ENCODE results near the gene DNAJC13. TPM values are rescaled to one million over a fixed set of nuclear protein-coding genes. Genes with fewer than 3 reads are reported as not detected.

Gene DNAJC13
- total and polyA plus RNA-seq, 2 donors, result 9.9 to 21.0 TPM

GRCh38 chr3:132486099-132486498, 68.8 kb downstream of the DNAJC13 start:
- DNase-seq (ENCODE audit: low read depth in 6 of 9, low spot score in 9 of 9), result no peak
- Histone ChIP-seq H3K4me1 (ENCODE audit: control insufficient read depth in 2 of 2, insufficient read depth in 2 of 2, low read length in 2 of 2) (no peaks in the 10 kb centered on the region), H3K4me3 (ENCODE audit: low read length in 2 of 2) (no peak overlapping the region), H3K9me3 (ENCODE audit: control insufficient read depth in 2 of 2, insufficient read depth in 1 of 2, low read length in 1 of 2) (no peaks in the 10 kb centered on the region), H3K36me3 (ENCODE audit: control insufficient read depth in 2 of 2, insufficient read depth in 2 of 2, low read length in 1 of 2) (peaks cover 0 to 35% of the 10 kb centered on the region in 2 donors), H3K27ac (ENCODE audit: low read depth in 1 of 2, low read length in 1 of 2) (no peak overlapping the region), H3K27me3 (ENCODE audit: control insufficient read depth in 2 of 2, insufficient read depth in 1 of 2, low read length in 1 of 2) (no peaks in the 10 kb centered on the region)
- WGBS, result 96% methylated on average over 3 of the region's 3 CpGs

GRCh38 chr3:132488151-132488550, 70.8 kb downstream of the DNAJC13 start:
- H3K9me3 ChIP-seq (ENCODE audit: control insufficient read depth in 2 of 2, insufficient read depth in 1 of 2, low read length in 1 of 2), result no peaks in the 10 kb centered on the region
- peaks cover 0 to 28% of the 10 kb centered on the region in 2 donors for H3K36me3 ChIP-seq (ENCODE audit: control insufficient read depth in 2 of 2, insufficient read depth in 2 of 2, low read length in 1 of 2)
- WGBS, result 85% methylated on average over 2 of the region's 2 CpGs
- H3K4me1 ChIP-seq (ENCODE audit: control insufficient read depth in 2 of 2, insufficient read depth in 2 of 2, low read length in 2 of 2), result no peaks in the 10 kb centered on the region
- H3K27ac ChIP-seq (ENCODE audit: low read depth in 1 of 2, low read length in 1 of 2), result no peak overlapping the region
- H3K27me3 ChIP-seq (ENCODE audit: control insufficient read depth in 2 of 2, insufficient read depth in 1 of 2, low read length in 1 of 2), result no peaks in the 10 kb centered on the region
- DNase-seq (ENCODE audit: low read depth in 6 of 9, low spot score in 9 of 9), result no peak
- no peak overlapping the region for H3K4me3 ChIP-seq (ENCODE audit: low read length in 2 of 2)

- no peak overlapping the region for H3K4me3 ChIP-seq (ENCODE audit: low read length in 2 of 2)
- H3K4me1 ChIP-seq (ENCODE audit: control insufficient read depth in 2 of 2, insufficient read depth in 2 of 2, low read length in 2 of 2), result no peaks in the 10 kb centered on the region
- H3K9me3 ChIP-seq (ENCODE audit: control insufficient read depth in 2 of 2, insufficient read depth in 1 of 2, low read length in 1 of 2), result no peaks in the 10 kb centered on the region
- peaks cover 15 to 54% of the 10 kb centered on the region in 2 donors for H3K36me3 ChIP-seq (ENCODE audit: control insufficient read depth in 2 of 2, insufficient read depth in 2 of 2, low read length in 1 of 2)
- no peak for DNase-seq (ENCODE audit: low read depth in 6 of 9, low spot score in 9 of 9)
- no peak overlapping the region for H3K27ac ChIP-seq (ENCODE audit: low read depth in 1 of 2, low read length in 1 of 2)
- WGBS, result 99% methylated on average over 3 of the region's 3 CpGs
- no peaks in the 10 kb centered on the region for H3K27me3 ChIP-seq (ENCODE audit: control insufficient read depth in 2 of 2, insufficient read depth in 1 of 2, low read length in 1 of 2)
Measured at GRCh38 chr3:132499071-132499470, 81.8 kb downstream of the DNAJC13 start.

GRCh38 chr3:132503559-132503958, 86.3 kb downstream of the DNAJC13 start:
- Histone ChIP-seq H3K27me3 (ENCODE audit: control insufficient read depth in 2 of 2, insufficient read depth in 1 of 2, low read length in 1 of 2) (no peaks in the 10 kb centered on the region), H3K4me3 (ENCODE audit: low read length in 2 of 2) (no peak overlapping the region), H3K9me3 (ENCODE audit: control insufficient read depth in 2 of 2, insufficient read depth in 1 of 2, low read length in 1 of 2) (no peaks in the 10 kb centered on the region), H3K36me3 (ENCODE audit: control insufficient read depth in 2 of 2, insufficient read depth in 2 of 2, low read length in 1 of 2) (peaks cover 27 to 69% of the 10 kb centered on the region in 2 donors), H3K4me1 (ENCODE audit: control insufficient read depth in 2 of 2, insufficient read depth in 2 of 2, low read length in 2 of 2) (no peaks in the 10 kb centered on the region), H3K27ac (ENCODE audit: low read depth in 1 of 2, low read length in 1 of 2) (no peak overlapping the region)
- no peak for DNase-seq (ENCODE audit: low read depth in 6 of 9, low spot score in 9 of 9)
- 98% methylated on average over 1 of the region's 1 CpG for WGBS

GRCh38 chr3:132504375-132504933, 87.2 kb downstream of the DNAJC13 start:
- Histone ChIP-seq H3K4me3 (ENCODE audit: low read length in 2 of 2) (no peak overlapping the region), H3K4me1 (ENCODE audit: control insufficient read depth in 2 of 2, insufficient read depth in 2 of 2, low read length in 2 of 2) (no peaks in the 10 kb centered on the region), H3K27ac (ENCODE audit: low read depth in 1 of 2, low read length in 1 of 2) (no peak overlapping the region), H3K27me3 (ENCODE audit: control insufficient read depth in 2 of 2, insufficient read depth in 1 of 2, low read length in 1 of 2) (no peaks in the 10 kb centered on the region), H3K36me3 (ENCODE audit: control insufficient read depth in 2 of 2, insufficient read depth in 2 of 2, low read length in 1 of 2) (peaks cover 30 to 65% of the 10 kb centered on the region in 2 donors), H3K9me3 (ENCODE audit: control insufficient read depth in 2 of 2, insufficient read depth in 1 of 2, low read length in 1 of 2) (no peaks in the 10 kb centered on the region)
- no peak for DNase-seq (ENCODE audit: low read depth in 6 of 9, low spot score in 9 of 9)

GRCh38 chr3:132507657-132508056, 90.4 kb downstream of the DNAJC13 start:
- Histone ChIP-seq H3K9me3 (ENCODE audit: control insufficient read depth in 2 of 2, insufficient read depth in 1 of 2, low read length in 1 of 2) (no peaks in the 10 kb centered on the region), H3K4me3 (ENCODE audit: low read length in 2 of 2) (no peak overlapping the region), H3K27ac (ENCODE audit: low read depth in 1 of 2, low read length in 1 of 2) (no peak overlapping the region), H3K4me1 (ENCODE audit: control insufficient read depth in 2 of 2, insufficient read depth in 2 of 2, low read length in 2 of 2) (no peaks in the 10 kb centered on the region), H3K36me3 (ENCODE audit: control insufficient read depth in 2 of 2, insufficient read depth in 2 of 2, low read length in 1 of 2) (peaks cover 23 to 58% of the 10 kb centered on the region in 2 donors), H3K27me3 (ENCODE audit: control insufficient read depth in 2 of 2, insufficient read depth in 1 of 2, low read length in 1 of 2) (no peaks in the 10 kb centered on the region)
- no peak for DNase-seq (ENCODE audit: low read depth in 6 of 9, low spot score in 9 of 9)
- WGBS, result 96% methylated on average over 4 of the region's 4 CpGs

GRCh38 chr3:132509096-132509495, 91.8 kb downstream of the DNAJC13 start:
- no peak overlapping the region for H3K27ac ChIP-seq (ENCODE audit: low read depth in 1 of 2, low read length in 1 of 2)
- peaks cover 20 to 56% of the 10 kb centered on the region in 2 donors for H3K36me3 ChIP-seq (ENCODE audit: control insufficient read depth in 2 of 2, insufficient read depth in 2 of 2, low read length in 1 of 2)
- 94% methylated on average over 1 of the region's 1 CpG for WGBS
- no peaks in the 10 kb centered on the region for H3K4me1 ChIP-seq (ENCODE audit: control insufficient read depth in 2 of 2, insufficient read depth in 2 of 2, low read length in 2 of 2)
- DNase-seq (ENCODE audit: low read depth in 6 of 9, low spot score in 9 of 9), result no peak
- H3K4me3 ChIP-seq (ENCODE audit: low read length in 2 of 2), result no peak overlapping the region
- no peaks in the 10 kb centered on the region for H3K9me3 ChIP-seq (ENCODE audit: control insufficient read depth in 2 of 2, insufficient read depth in 1 of 2, low read length in 1 of 2)
- no peaks in the 10 kb centered on the region for H3K27me3 ChIP-seq (ENCODE audit: control insufficient read depth in 2 of 2, insufficient read depth in 1 of 2, low read length in 1 of 2)

- H3K4me3 ChIP-seq (ENCODE audit: low read length in 2 of 2), result no peak overlapping the region
- WGBS, result 97% methylated on average over 1 of the region's 1 CpG
Measured at GRCh38 chr3:132509506-132509905, 92.2 kb downstream of the DNAJC13 start.

GRCh38 chr3:132513057-132513456, 95.8 kb downstream of the DNAJC13 start:
- no peaks in the 10 kb centered on the region for H3K27me3 ChIP-seq (ENCODE audit: control insufficient read depth in 2 of 2, insufficient read depth in 1 of 2, low read length in 1 of 2)
- no peak overlapping the region for H3K27ac ChIP-seq (ENCODE audit: low read depth in 1 of 2, low read length in 1 of 2)
- no peaks in the 10 kb centered on the region for H3K9me3 ChIP-seq (ENCODE audit: control insufficient read depth in 2 of 2, insufficient read depth in 1 of 2, low read length in 1 of 2)
- peaks cover 18 to 48% of the 10 kb centered on the region in 2 donors for H3K36me3 ChIP-seq (ENCODE audit: control insufficient read depth in 2 of 2, insufficient read depth in 2 of 2, low read length in 1 of 2)
- H3K4me1 ChIP-seq (ENCODE audit: control insufficient read depth in 2 of 2, insufficient read depth in 2 of 2, low read length in 2 of 2), result no peaks in the 10 kb centered on the region
- H3K4me3 ChIP-seq (ENCODE audit: low read length in 2 of 2), result no peak overlapping the region
- WGBS, result 98% methylated on average over 5 of the region's 5 CpGs
- no peak for DNase-seq (ENCODE audit: low read depth in 6 of 9, low spot score in 9 of 9)

More at GRCh38 chr3:132509506-132509905, 92.2 kb downstream of the DNAJC13 start:
- no peaks in the 10 kb centered on the region for H3K27me3 ChIP-seq (ENCODE audit: control insufficient read depth in 2 of 2, insufficient read depth in 1 of 2, low read length in 1 of 2)
- H3K36me3 ChIP-seq (ENCODE audit: control insufficient read depth in 2 of 2, insufficient read depth in 2 of 2, low read length in 1 of 2), result peaks cover 20 to 53% of the 10 kb centered on the region in 2 donors
- DNase-seq (ENCODE audit: low read depth in 6 of 9, low spot score in 9 of 9), result no peak
- no peaks in the 10 kb centered on the region for H3K4me1 ChIP-seq (ENCODE audit: control insufficient read depth in 2 of 2, insufficient read depth in 2 of 2, low read length in 2 of 2)
- no peaks in the 10 kb centered on the region for H3K9me3 ChIP-seq (ENCODE audit: control insufficient read depth in 2 of 2, insufficient read depth in 1 of 2, low read length in 1 of 2)
- no peak overlapping the region for H3K27ac ChIP-seq (ENCODE audit: low read depth in 1 of 2, low read length in 1 of 2)
